Subcutaneous adipose tissue (tissue), 4 donors: ENCODE results near the gene UBE2N. TPM values are rescaled to one million over a fixed set of nuclear protein-coding genes. Genes with fewer than 3 reads are reported as not detected.

ENCODE experiments used
- total RNA-seq, 4 donors: library from RNA; depleted of rRNA; stranded (reverse); fragments of >200 nt; gene quantifications; one replicate each; pipeline ENCODE4 v1.1.0, GENCODE V29; 2016
- TF ChIP-seq, protein P1 (sequence below): fragments of 450-650 bp; IDR thresholded peaks from one replicate; pipeline ENCODE4 v1.5.1; 2016; ENCODE audit warnings: low read depth, mild to moderate bottlenecking, control low read depth, antibody characterized with exemption, moderate library complexity

UBE2N gene
- total RNA-seq, 4 donors from 2014 or later = 20.7 to 65.9 (median 22.4) TPM

DNA sequence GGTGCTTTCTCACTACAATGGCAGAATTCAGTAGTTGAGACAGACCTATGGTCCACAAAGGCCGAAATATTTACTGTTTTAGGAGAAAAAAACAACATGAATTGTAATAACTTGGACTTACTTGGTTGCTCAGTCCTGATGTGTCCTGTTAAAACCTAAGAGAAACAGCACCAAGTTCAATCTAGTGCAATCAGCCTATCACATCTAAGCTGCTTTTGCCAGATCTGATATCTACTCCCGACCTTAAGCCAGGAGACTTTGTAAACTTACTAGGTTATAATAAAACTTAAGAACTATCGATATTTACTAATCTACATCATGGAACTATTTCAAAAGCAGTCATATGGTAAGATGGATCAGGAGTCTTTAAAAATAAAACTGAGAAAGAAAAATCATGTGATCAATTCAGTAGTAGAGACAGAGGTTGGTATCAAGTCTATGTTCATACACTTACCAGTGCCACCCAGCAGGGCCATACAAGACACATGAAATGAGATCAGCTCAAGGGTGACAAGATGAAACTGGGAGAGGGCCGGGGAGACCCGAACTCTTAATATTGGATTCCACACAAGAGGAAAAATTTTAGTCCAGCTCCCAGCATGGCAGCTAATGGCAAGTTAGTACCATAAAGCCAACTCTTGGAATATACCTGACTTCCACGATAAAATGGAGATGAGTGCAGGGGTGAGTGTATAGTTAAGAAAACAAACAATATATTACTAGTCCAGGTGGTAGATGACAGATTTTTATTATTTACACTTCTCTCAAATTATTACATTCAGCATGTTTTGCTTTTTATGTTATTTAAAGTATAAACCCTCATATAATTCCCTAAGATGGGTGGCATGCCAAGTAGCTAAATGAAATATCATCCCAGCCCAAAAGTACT is 36.5 kb downstream of the UBE2N start:
- TF ChIP-seq, protein P1, sequence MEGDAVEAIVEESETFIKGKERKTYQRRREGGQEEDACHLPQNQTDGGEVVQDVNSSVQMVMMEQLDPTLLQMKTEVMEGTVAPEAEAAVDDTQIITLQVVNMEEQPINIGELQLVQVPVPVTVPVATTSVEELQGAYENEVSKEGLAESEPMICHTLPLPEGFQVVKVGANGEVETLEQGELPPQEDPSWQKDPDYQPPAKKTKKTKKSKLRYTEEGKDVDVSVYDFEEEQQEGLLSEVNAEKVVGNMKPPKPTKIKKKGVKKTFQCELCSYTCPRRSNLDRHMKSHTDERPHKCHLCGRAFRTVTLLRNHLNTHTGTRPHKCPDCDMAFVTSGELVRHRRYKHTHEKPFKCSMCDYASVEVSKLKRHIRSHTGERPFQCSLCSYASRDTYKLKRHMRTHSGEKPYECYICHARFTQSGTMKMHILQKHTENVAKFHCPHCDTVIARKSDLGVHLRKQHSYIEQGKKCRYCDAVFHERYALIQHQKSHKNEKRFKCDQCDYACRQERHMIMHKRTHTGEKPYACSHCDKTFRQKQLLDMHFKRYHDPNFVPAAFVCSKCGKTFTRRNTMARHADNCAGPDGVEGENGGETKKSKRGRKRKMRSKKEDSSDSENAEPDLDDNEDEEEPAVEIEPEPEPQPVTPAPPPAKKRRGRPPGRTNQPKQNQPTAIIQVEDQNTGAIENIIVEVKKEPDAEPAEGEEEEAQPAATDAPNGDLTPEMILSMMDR = no peak

DNA sequence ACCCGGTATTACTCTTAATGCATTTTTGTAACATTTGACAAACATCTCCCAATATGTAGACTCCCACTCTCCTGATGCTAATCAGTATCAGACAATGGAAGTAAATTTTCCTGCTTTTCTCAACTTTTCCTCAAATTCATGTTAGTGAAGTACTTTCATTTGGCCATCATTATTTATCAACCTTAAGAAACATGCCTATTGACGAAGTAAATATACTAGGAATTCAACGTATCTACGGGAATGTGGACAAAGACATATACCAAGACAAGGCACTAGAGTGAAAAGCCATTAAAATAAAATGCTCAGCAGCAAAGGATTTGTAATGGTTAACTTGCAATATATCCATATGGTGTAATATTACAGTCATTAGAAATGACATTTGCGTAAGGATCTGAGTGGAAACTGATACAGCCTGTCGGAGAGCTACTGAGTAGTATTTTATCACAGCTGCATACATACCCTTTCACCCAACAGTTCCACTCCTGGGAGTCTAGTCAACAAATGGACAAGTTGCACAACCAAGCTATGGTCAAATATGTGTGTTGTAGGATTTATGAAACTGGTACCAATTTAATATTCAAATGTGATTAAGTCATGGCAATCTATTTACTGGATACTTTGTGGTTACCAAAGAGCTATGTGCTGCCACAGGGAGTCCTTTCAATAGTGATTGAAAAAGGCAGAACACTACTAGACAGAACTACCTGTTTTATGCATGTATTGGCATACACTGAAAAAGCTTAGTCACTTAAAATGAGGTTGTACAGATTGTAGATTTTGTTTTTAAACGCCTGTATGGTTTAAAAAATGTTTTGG is 37.6 kb downstream of the UBE2N start:
- TF ChIP-seq, protein P1 = no peak

DNA sequence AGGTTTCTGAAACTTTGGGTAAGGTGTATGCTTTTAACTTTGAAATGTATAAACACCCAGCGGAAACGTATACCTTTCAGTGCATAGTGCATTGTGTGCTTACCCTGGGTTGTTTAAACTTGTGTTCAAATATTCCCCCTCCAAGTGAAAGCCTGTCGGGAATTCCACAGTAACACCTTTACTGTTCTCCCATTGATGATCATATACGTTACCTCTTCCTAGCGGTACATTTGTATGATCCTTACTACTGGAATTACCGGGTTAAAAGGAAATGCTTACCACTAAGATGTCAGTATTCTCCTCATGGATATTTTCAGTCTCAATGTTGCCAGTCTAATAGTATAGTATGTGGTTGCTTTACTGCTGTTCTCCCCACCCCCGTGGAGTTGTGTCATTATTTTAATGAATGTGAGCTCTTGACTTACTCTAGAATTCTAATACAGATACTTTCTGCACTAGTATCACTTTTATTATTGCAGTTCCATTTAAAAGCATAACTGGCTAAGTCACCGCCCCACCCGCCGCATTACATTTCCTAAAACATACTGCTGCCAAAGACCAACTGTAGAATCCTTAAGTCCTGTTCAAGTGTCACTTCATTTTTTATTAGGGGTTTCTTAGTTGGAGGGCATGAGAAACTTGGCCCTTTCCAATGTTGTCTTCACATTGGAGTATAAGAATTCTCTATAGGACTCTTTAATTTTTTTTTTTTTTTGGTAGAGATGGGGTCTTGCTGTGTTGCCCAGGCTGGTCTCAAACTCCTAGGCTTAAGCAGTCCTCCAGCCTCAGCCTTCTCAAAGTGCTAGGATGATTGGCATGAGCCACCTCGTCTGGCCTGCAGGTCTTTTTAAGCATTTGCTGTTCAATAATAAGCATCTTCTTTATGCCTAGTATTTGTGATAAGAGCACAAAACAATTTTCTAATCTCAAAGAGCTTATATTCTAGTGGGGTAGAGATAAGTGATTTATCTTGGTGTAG is 39.1 kb downstream of the UBE2N start:
- TF ChIP-seq, protein P1 = no peak

DNA sequence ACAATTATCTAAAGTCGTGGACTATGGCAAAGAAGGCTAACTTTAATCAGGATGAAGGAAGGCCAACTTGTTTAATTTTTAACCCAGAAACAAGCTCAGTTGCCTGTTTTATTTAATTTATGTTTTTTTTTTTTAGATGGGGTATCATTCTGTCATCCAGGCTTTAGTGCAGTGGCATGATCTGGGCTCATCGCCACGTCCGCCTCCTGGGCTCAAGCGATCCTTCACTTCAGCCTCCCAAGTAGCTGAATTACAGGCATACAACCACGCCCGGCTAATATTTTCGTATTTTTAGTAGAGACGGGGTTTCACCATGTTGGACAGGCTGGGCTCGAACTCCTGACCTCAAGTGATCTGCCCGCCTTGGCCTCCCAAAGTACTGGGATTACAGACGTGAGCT is 44.3 kb downstream of the UBE2N start:
- TF ChIP-seq, protein P1 = no peak

DNA sequence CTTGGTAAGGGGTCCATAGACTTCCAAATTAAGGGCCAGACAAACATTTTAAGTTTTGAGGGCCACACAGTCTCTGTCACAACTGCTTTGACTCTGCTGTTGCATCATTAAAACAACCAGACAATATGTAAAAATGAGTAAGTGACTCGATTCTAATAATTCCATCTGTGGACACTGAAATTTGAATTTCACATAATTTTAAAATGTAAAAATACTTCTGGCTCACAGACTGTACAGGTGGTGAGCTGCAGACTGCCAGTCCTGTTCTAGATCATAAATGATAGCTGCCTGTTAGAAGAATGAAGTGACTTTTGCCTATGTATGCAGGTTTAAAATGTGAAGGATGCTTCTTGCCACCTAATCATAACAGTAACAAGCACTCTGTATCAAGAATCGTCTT is 48.3 kb downstream of the UBE2N start:
- TF ChIP-seq, protein P1 = no peak

DNA sequence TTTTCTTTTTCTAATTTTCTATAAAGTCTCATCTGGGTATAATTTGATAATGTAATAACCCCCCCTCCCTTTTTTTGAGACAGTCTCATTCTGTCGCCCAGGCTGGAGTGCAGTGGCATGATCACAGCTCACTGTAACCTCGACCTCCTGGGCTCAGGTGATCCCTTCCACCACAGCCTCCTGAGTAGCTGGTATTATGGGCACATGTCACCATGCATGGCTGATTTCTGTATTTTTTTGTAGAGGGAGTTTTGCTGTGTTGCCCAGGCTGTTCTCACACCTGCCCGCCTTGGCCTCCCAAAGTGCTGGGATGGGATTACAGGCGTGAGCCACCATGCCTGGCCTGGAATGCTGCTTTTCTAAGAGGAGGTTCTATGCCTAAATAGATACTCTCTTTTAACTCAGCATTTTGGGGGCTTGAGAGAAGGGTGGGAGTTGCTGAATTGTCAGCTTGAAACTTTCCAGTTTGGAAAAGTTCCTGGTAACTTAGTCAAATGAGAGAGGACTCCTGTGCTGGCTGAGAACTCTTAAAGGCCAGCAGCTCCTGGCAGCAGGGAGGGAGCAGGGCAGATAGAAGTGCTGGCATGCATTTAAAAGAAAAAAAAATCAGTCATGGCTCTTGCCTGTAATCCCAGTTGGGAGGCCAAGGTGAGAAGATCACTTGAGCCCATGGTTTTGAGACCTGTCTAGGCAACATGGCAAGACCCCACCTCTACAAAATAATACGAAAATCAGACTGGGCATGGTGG is 51.0 kb downstream of the UBE2N start:
- TF ChIP-seq, protein P1 = no peak
